ENCODE results near the gene FKBP5.

DNA sequence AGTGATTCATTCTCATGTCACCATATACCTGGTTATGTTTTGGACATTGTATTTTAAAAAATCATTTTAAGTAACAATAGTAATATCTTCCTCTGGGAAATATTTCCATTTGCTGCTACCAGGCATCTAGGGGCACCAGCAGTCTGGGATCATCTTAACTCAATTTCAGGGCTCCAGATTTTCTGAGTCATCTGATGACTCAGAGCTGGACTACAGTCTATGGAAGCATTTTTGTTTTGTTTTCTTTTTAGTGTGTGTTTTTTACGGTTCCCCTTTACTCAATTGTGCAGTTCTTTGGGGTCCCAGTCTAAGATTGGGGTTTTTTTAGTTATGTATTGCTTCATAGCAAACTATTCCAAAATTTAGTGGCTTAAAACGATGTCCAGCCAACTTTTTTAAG, 5.7 kb upstream of the FKBP5 start:
- TF ChIP-seq POLR2AphosphoS5 (IDR thresholded peaks at IDR 0.05; ENCODE audit: low read depth, low read length) (no peak), POLR2A (IDR thresholded peaks at IDR 0.05; ENCODE audit: low read depth, low read length) (no peak), TAF1 (IDR thresholded peaks at IDR 0.05; ENCODE audit: borderline replicate concordance, low read depth, low read length) (no peak)

Data from GM12892 (cell line).